Measurements from ENCODE around the gene BIN1. TPM values are rescaled to one million over a fixed set of nuclear protein-coding genes. Genes with fewer than 3 reads are reported as not detected.

The BIN1 gene
- total and polyA plus RNA-seq, 2 experiments from 2014 or later: 23.9 to 33.0 TPM

- Histone ChIP-seq H4K20me1 (ENCODE audit: insufficient read depth) (no peaks in the 10 kb centered on the region), H3K4me1 (ENCODE audit: insufficient read depth) (peaks cover 12% of the 10 kb centered on the region), H2AFZ (no peak overlapping the region), H3K79me2 (ENCODE audit: insufficient read depth) (no peaks in the 10 kb centered on the region), H3K9me3 (ENCODE audit: low read depth) (no peaks in the 10 kb centered on the region), H3K4me2 (ENCODE audit: unreplicated experiment) (peak overlapping the region; percentile 30), H3K9ac (0 out of 2 replicates have a peak overlapping the region, but pooled peaks have one; percentile 19), H3F3A (ENCODE audit: insufficient read depth) (no peaks in the 10 kb centered on the region), H3K9me2 (ENCODE audit: insufficient read depth) (no peaks in the 10 kb centered on the region), H3K27ac (peak overlapping the region; percentile 36; the same call in 1 of the 2 replicates), H3K27me3 (replicated peaks; ENCODE audit: insufficient read depth) (no peaks in the 10 kb centered on the region), H3K36me3 (ENCODE audit: low read depth) (no peaks in the 10 kb centered on the region), H3K4me3 (no peak overlapping the region)
- 34 to 35% methylated on average over 3 of the region's 3 CpGs for WGBS, 2 experiments (ENCODE audit: low coverage in 1 of 2, low lambda C conversion rate in 2 of 2, missing lambda C conversion rate in 2 of 2)
- peak; percentile 84 for DNase-seq
- in situ Hi-C loops (cut with MboI): no loop called here
- TF ChIP-seq EZH2 (IDR thresholded peaks at IDR 0.05; ENCODE audit: insufficient read depth, poor library complexity, severe bottlenecking) (no peak), EZH2phosphoT487 (IDR thresholded peaks at IDR 0.05; ENCODE audit: insufficient read depth, low read depth) (no peak)
These were observed 99.3 kb downstream of the BIN1 start for GRCh38 chr2:127007652-127008051.

DNA sequence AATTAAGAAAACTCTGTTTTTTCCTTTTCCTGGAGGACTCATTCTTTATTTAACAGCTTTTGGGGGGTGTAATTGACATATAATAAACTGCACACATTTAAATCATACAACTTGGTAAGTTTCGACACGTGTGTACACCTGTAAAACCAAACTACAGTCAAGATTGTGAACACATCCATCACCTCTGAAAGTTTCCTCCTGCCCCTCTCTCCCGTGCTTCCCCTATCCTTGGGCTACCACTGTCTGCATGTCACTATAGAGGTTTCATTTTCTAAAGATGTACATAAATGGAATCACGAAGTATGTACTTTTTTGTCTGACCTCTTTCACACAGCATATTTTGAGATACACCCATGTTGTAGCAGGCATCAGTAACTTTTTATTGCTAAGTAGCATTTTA lies 100.0 kb downstream of the BIN1 start:
- TF ChIP-seq EZH2phosphoT487 (IDR thresholded peaks at IDR 0.05; ENCODE audit: insufficient read depth, low read depth): no peak
- TF ChIP-seq EZH2 (IDR thresholded peaks at IDR 0.05; ENCODE audit: insufficient read depth, poor library complexity, severe bottlenecking): no peak
- no peak overlapping the region for H3K4me3 ChIP-seq
- 88 to 91% methylated on average over 4 of the region's 4 CpGs for WGBS, 2 experiments (ENCODE audit: low coverage in 1 of 2, low lambda C conversion rate in 2 of 2, missing lambda C conversion rate in 2 of 2)
- H3F3A ChIP-seq (ENCODE audit: insufficient read depth): no peaks in the 10 kb centered on the region
- H3K9me3 ChIP-seq (ENCODE audit: low read depth): no peaks in the 10 kb centered on the region
- no peak overlapping the region for H3K27ac ChIP-seq
- in situ Hi-C loops (cut with MboI): no loop called here
- no peak overlapping the region for H3K9ac ChIP-seq
- no peaks in the 10 kb centered on the region for H3K79me2 ChIP-seq (ENCODE audit: insufficient read depth)
- no peaks in the 10 kb centered on the region for H3K9me2 ChIP-seq (ENCODE audit: insufficient read depth)
- H3K4me2 ChIP-seq (ENCODE audit: unreplicated experiment): no peak overlapping the region
- no peaks in the 10 kb centered on the region for H3K27me3 ChIP-seq (replicated peaks; ENCODE audit: insufficient read depth)
- DNase-seq: no peak
- no peaks in the 10 kb centered on the region for H4K20me1 ChIP-seq (ENCODE audit: insufficient read depth)
- no peak overlapping the region for H2AFZ ChIP-seq
- H3K4me1 ChIP-seq (ENCODE audit: insufficient read depth): peaks cover 9% of the 10 kb centered on the region
- H3K36me3 ChIP-seq (ENCODE audit: low read depth): no peaks in the 10 kb centered on the region

- WGBS, 2 experiments (ENCODE audit: low coverage in 1 of 2, low lambda C conversion rate in 2 of 2, missing lambda C conversion rate in 2 of 2): 90 to 92% methylated on average over 6 of the region's 6 CpGs
- no peaks in the 10 kb centered on the region for H3K9me3 ChIP-seq (ENCODE audit: low read depth)
- H3K9me2 ChIP-seq (ENCODE audit: insufficient read depth): no peaks in the 10 kb centered on the region
- no peak overlapping the region for H3K4me2 ChIP-seq (ENCODE audit: unreplicated experiment)
- no peaks in the 10 kb centered on the region for H4K20me1 ChIP-seq (ENCODE audit: insufficient read depth)
- H2AFZ ChIP-seq: no peak overlapping the region
- H3K4me3 ChIP-seq: no peak overlapping the region
- no peak overlapping the region for H3K27ac ChIP-seq
- H3K4me1 ChIP-seq (ENCODE audit: insufficient read depth): peaks cover 9% of the 10 kb centered on the region
- in situ Hi-C loops (cut with MboI): no loop called here
- TF ChIP-seq EZH2 (IDR thresholded peaks at IDR 0.05; ENCODE audit: insufficient read depth, poor library complexity, severe bottlenecking) (no peak), EZH2phosphoT487 (IDR thresholded peaks at IDR 0.05; ENCODE audit: insufficient read depth, low read depth) (no peak)
- no peaks in the 10 kb centered on the region for H3K36me3 ChIP-seq (ENCODE audit: low read depth)
- H3F3A ChIP-seq (ENCODE audit: insufficient read depth): no peaks in the 10 kb centered on the region
- no peaks in the 10 kb centered on the region for H3K27me3 ChIP-seq (replicated peaks; ENCODE audit: insufficient read depth)
- H3K79me2 ChIP-seq (ENCODE audit: insufficient read depth): no peaks in the 10 kb centered on the region
- no peak overlapping the region for H3K9ac ChIP-seq
- DNase-seq: no peak
These were observed 101.9 kb downstream of the BIN1 start for GRCh38 chr2:127004893-127005600.

GRCh38 chr2:127003070-127003800 lies 103.7 kb downstream of the BIN1 start:
- H3K9ac ChIP-seq: no peak overlapping the region
- no peaks in the 10 kb centered on the region for H3K36me3 ChIP-seq (ENCODE audit: low read depth)
- H3K9me3 ChIP-seq (ENCODE audit: low read depth): no peaks in the 10 kb centered on the region
- TF ChIP-seq EZH2 (IDR thresholded peaks at IDR 0.05; ENCODE audit: insufficient read depth, poor library complexity, severe bottlenecking) (no peak), EZH2phosphoT487 (IDR thresholded peaks at IDR 0.05; ENCODE audit: insufficient read depth, low read depth) (no peak)
- no peak overlapping the region for H2AFZ ChIP-seq
- H3K27me3 ChIP-seq (replicated peaks; ENCODE audit: insufficient read depth): no peaks in the 10 kb centered on the region
- WGBS, 2 experiments (ENCODE audit: low coverage in 1 of 2, low lambda C conversion rate in 2 of 2, missing lambda C conversion rate in 2 of 2): 65 to 66% methylated on average over 9 of the region's 9 CpGs
- no peak overlapping the region for H3K27ac ChIP-seq
- H3K79me2 ChIP-seq (ENCODE audit: insufficient read depth): no peaks in the 10 kb centered on the region
- in situ Hi-C loops (cut with MboI): no loop called here
- H3K4me3 ChIP-seq: no peak overlapping the region
- DNase-seq: no peak
- H3K4me1 ChIP-seq (ENCODE audit: insufficient read depth): peaks cover 9% of the 10 kb centered on the region
- H3F3A ChIP-seq (ENCODE audit: insufficient read depth): no peaks in the 10 kb centered on the region
- H3K9me2 ChIP-seq (ENCODE audit: insufficient read depth): no peaks in the 10 kb centered on the region
- no peak overlapping the region for H3K4me2 ChIP-seq (ENCODE audit: unreplicated experiment)
- no peaks in the 10 kb centered on the region for H4K20me1 ChIP-seq (ENCODE audit: insufficient read depth)
